Mesenchymal stem cell (in vitro differentiated cells and primary cell): ENCODE results near the gene TBCD.

ENCODE experiments used
- DNase-seq: peaks from one replicate; pipeline ENCODE4 v3.0.0-alpha.2; 2013
- H2AFZ ChIP-seq: one replicate; pipeline ENCODE4 v1.6.1; 2013; ENCODE audit warnings: low read depth, mild to moderate bottlenecking, control low read depth, inconsistent platforms, low read length, moderate library complexity
- H2AK5ac ChIP-seq: 2 replicates; pipeline ENCODE4 v1.6.1; 2013; ENCODE audit warnings: low read length, moderate library complexity, mild to moderate bottlenecking, inconsistent platforms; ENCODE audit not compliant: severe bottlenecking
- H2BK120ac ChIP-seq: one replicate; pipeline ENCODE4 v1.6.1; 2013; ENCODE audit warnings: low read depth, mild to moderate bottlenecking, inconsistent platforms, low read length, moderate library complexity
- H2BK12ac ChIP-seq, 2 experiments: one replicate each; pipeline ENCODE4 v1.6.1; 2013; ENCODE audit warnings: inconsistent platforms in 2 of 2, low read length in 2 of 2, mild to moderate bottlenecking in 2 of 2, moderate library complexity in 2 of 2, control low read depth in 1 of 2
- H2BK15ac ChIP-seq: one replicate; pipeline ENCODE4 v1.6.1; 2013; ENCODE audit warnings: mild to moderate bottlenecking, low read depth, inconsistent platforms; ENCODE audit not compliant: poor library complexity, severe bottlenecking
- H2BK5ac ChIP-seq: 2 replicates; pipeline ENCODE4 v1.6.1; 2013; ENCODE audit warnings: low read depth, mild to moderate bottlenecking, low read length, control low read depth, inconsistent platforms; ENCODE audit not compliant: poor library complexity, severe bottlenecking
- H3K14ac ChIP-seq, 2 experiments: one replicate each; pipeline ENCODE4 v1.6.1; 2013; ENCODE audit warnings: inconsistent platforms in 2 of 2, low read length in 2 of 2, control low read depth in 1 of 2, mild to moderate bottlenecking in 1 of 2, moderate library complexity in 1 of 2
- H3K18ac ChIP-seq, 2 experiments: one replicate each; pipeline ENCODE4 v1.6.1; 2013; ENCODE audit warnings: inconsistent platforms in 2 of 2, low read length in 2 of 2, control low read depth in 1 of 2, low read depth in 1 of 2, mild to moderate bottlenecking in 1 of 2
- H3K23ac ChIP-seq, 2 experiments: one replicate each; pipeline ENCODE4 v1.6.1; 2013; ENCODE audit warnings: inconsistent platforms in 2 of 2, low read length in 2 of 2, mild to moderate bottlenecking in 2 of 2, moderate library complexity in 2 of 2, control low read depth in 1 of 2
- H3K27ac ChIP-seq: 2 replicates; pipeline ENCODE4 v1.5.1; 2013; ENCODE audit warnings: mild to moderate bottlenecking, moderate library complexity, low read length, control low read depth, inconsistent platforms; ENCODE audit not compliant: poor library complexity, severe bottlenecking
- H3K27me3 ChIP-seq, 2 experiments: 2 replicates each; pipeline versions ENCODE4 v1.6.1 to v1.7.0; 2013; ENCODE audit warnings: low read length in 2 of 2, mild to moderate bottlenecking in 2 of 2, moderate library complexity in 2 of 2, control low read depth in 1 of 2, inconsistent platforms in 1 of 2; ENCODE audit not compliant: control insufficient read depth in 1 of 2, insufficient read depth in 1 of 2
- H3K36me3 ChIP-seq, 2 experiments: 2 replicates each; pipeline versions ENCODE4 v1.6.1 to v1.7.0; 2013; ENCODE audit warnings: low read length in 2 of 2, control low read depth in 1 of 2, inconsistent platforms in 1 of 2, low read depth in 1 of 2, mild to moderate bottlenecking in 1 of 2; ENCODE audit not compliant: insufficient read depth in 2 of 2, control insufficient read depth in 1 of 2
- H3K4ac ChIP-seq, 2 experiments: one replicate each; pipeline ENCODE4 v1.6.1; 2013; ENCODE audit warnings: inconsistent platforms in 2 of 2, low read length in 2 of 2, mild to moderate bottlenecking in 2 of 2, moderate library complexity in 2 of 2, control low read depth in 1 of 2, low read depth in 1 of 2
- H3K4me1 ChIP-seq: 2 replicates; pipeline ENCODE4 v1.6.1; 2013; ENCODE audit warnings: low read depth, low read length, control low read depth; ENCODE audit not compliant: control insufficient read depth, insufficient read depth
- H3K4me2 ChIP-seq: 2 replicates; pipeline ENCODE4 v1.6.1; 2013; ENCODE audit warnings: low read length, mild to moderate bottlenecking, inconsistent platforms; ENCODE audit not compliant: poor library complexity, severe bottlenecking
- H3K4me3 ChIP-seq, 2 experiments: 2 replicates each; pipeline versions ENCODE4 v1.5.1 to v1.7.0; 2013; ENCODE audit warnings: low read length in 2 of 2, mild to moderate bottlenecking in 2 of 2, control low read depth in 1 of 2, low read depth in 1 of 2; ENCODE audit not compliant: insufficient read depth in 1 of 2
- H3K79me1 ChIP-seq: replicated peaks from 2 replicates; pipeline ENCODE4 v1.6.1; 2013; ENCODE audit warnings: mild to moderate bottlenecking, control low read depth, low read length, inconsistent platforms; ENCODE audit not compliant: poor library complexity, severe bottlenecking
- H3K9ac ChIP-seq: 2 replicates; pipeline ENCODE4 v1.7.0; 2013; ENCODE audit warnings: mild to moderate bottlenecking, low read length, moderate library complexity
- H3K9me3 ChIP-seq: 2 replicates; pipeline ENCODE4 v1.7.0; 2013; ENCODE audit warnings: mild to moderate bottlenecking, low read length; ENCODE audit not compliant: control insufficient read depth
- H4K8ac ChIP-seq: one replicate; pipeline ENCODE4 v1.6.1; 2013; ENCODE audit warnings: inconsistent platforms, mild to moderate bottlenecking, low read length, moderate library complexity
- H4K91ac ChIP-seq: one replicate; pipeline ENCODE4 v1.6.1; 2013; ENCODE audit warnings: mild to moderate bottlenecking, low read length, inconsistent platforms
- WGBS: methylation state at CpG from one replicate; pipeline ENCODE4 v1.1.7; 2013; ENCODE audit warnings: mixed read lengths; 5-methylcytosine and 5-hydroxymethylcytosine counted together

The TBCD gene

DNA sequence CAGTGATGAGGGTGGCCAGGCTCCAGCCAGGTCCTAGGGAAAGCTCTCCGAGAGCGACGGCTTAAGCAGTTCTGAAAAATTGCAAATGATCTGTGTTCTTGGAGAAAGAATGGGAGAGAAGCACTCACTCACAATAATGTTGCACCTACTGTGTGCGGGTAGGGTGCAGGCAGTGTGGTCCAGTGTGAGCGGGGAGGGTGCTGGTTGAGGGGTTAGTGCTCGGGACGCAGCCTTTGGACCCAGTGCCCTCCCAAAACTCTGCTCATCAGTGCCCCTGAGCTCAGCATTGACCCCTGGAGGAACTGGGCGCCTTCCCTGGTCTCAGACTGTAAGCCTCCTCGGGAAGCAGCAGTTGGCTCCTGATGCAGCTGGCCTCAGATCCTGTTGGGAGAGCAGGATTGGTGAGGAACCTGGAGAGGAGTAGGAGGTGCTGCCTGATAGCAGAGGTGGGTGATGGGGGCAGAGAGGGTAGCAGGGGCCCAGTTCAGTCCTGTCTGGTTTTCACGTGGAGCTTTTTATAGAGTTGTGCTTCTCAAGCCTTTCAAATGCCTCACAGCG is 111.6 kb downstream of the TBCD start:
- 86% methylated on average over 11 of the region's 11 CpGs for WGBS
- Histone ChIP-seq H3K36me3 (peaks cover 0 to 8% of the 10 kb centered on the region in 2 experiments), H2AFZ (no peak overlapping the region), H3K4me3 (no peak overlapping the region), H3K9ac (no peak overlapping the region), H3K27me3 (no peaks in the 10 kb centered on the region), H3K4me2 (no peak overlapping the region), H2BK5ac (no peak overlapping the region), H2BK12ac (peak overlapping the region in 1 of 2 experiments; percentile 43), H3K27ac (no peak overlapping the region), H3K14ac (no peak overlapping the region), H3K18ac (peak overlapping the region in 1 of 2 experiments; percentile 71), H3K4ac (peak overlapping the region in 1 of 2 experiments; percentile 3), H2BK15ac (peak overlapping the region; percentile 15), H3K23ac (peak overlapping the region in 1 of 2 experiments; percentile 25), H3K79me1 (peaks cover 24% of the 10 kb centered on the region), H4K91ac (peak overlapping the region; percentile 40), H2BK120ac (no peak overlapping the region), H3K4me1 (peaks cover 74% of the 10 kb centered on the region), H3K9me3 (no peaks in the 10 kb centered on the region), H2AK5ac (peak overlapping the region; percentile 17), H4K8ac (peak overlapping the region; percentile 47)
- no peak for DNase-seq

DNA sequence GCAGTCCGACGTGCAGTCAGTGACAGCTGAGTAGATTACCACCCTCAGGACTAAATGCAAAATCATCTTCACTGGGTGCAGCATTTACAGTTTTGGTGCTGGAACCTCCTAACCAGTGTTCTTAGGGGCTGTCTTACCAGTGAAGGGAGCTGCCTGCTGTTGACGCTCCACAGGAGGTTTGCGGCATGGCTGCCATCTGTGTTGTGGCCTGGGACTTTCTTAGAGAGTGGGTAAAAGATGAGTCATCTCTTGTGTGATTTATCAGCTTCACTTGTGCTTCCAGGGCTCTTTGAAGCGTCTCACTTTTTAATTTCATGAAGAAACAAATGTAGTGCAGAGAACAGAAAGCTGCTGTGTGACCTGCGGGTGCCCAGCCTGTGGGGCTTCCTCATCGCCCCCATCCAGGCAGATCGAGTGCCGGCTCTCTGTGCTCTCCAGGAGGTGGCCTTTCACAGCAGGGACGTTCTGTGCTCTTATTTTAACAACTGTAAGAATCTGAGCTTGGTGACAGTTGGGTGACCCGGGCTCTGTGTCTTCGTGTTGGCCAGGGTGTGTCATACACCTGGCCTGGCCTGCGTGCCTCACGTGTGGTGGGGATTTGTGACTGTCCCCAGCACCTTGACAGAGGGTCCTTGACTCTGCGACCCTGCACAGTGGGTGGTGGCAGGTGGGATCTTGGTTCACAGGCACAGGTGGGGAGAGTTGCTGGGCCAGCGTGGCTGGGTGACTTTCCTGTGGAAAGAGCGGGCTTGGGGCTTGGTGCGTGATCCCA is 112.3 kb downstream of the TBCD start:
- H3K36me3 ChIP-seq, result peaks cover 0 to 5% of the 10 kb centered on the region in 2 experiments
- peak overlapping the region; percentile 57 to 90 for H3K18ac ChIP-seq
- no peak overlapping the region for H3K23ac ChIP-seq
- DNase-seq, result peak; percentile 95
- H3K4me3 ChIP-seq, result no peak overlapping the region
- H3K27ac ChIP-seq, result peak overlapping the region; percentile 38
- H2BK12ac ChIP-seq, result peak overlapping the region; percentile 55 to 91
- H3K9me3 ChIP-seq, result no peaks in the 10 kb centered on the region
- peak overlapping the region; percentile 21 for H2BK120ac ChIP-seq
- no peaks in the 10 kb centered on the region for H3K27me3 ChIP-seq
- WGBS, result 42% methylated on average over 18 of the region's 18 CpGs
- H3K9ac ChIP-seq, result no peak overlapping the region
- peak overlapping the region; percentile 26 for H2BK15ac ChIP-seq
- peak overlapping the region in 1 of 2 experiments; percentile 69 for H3K14ac ChIP-seq
- no peak overlapping the region for H2AFZ ChIP-seq
- no peak overlapping the region for H2BK5ac ChIP-seq
- H4K91ac ChIP-seq, result peak overlapping the region; percentile 70
- peak overlapping the region; percentile 88 for H4K8ac ChIP-seq
- H3K79me1 ChIP-seq, result peaks cover 25% of the 10 kb centered on the region
- no peak overlapping the region for H3K4me2 ChIP-seq
- H2AK5ac ChIP-seq, result peak overlapping the region; percentile 31
- peaks cover 70% of the 10 kb centered on the region for H3K4me1 ChIP-seq
- peak overlapping the region; percentile 28 to 41 for H3K4ac ChIP-seq

DNA sequence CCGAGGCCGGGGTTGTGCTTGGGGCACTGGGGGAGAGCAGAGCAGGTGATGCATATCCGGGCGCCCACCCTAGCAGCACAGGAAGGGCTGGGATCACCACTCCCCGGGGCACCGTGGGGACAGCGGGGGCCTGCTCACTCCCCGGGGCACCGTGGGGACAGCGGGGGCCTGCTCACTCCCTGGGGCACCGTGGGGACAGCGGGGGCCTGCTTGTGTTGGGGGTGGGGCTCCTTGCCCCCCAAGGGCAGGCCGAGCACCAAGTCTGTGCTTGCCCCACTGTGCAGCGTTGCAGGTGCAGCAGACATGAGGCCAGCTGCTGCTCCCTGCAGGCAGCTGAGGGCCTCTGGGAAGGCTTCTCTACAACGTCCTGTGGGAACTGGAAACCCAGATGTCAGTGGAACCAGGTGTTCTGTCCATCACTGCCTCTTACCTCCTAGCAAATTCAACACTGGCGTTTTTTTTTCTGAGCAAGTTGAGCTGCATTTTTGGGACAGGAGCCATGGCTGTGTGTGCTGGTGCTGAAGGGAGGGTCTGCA is 112.9 kb downstream of the TBCD start:
- 88% methylated on average over 16 of the region's 16 CpGs for WGBS
- Histone ChIP-seq H3K18ac (peak overlapping the region; percentile 57 to 90), H3K27ac (no peak overlapping the region), H2BK12ac (peak overlapping the region; percentile 45 to 55), H3K9me3 (no peaks in the 10 kb centered on the region), H3K36me3 (peaks cover 0 to 5% of the 10 kb centered on the region in 2 experiments), H3K23ac (no peak overlapping the region), H2AFZ (no peak overlapping the region), H3K79me1 (peaks cover 25% of the 10 kb centered on the region), H3K4me3 (no peak overlapping the region), H4K91ac (peak overlapping the region; percentile 70), H2BK120ac (peak overlapping the region; percentile 21), H3K27me3 (no peaks in the 10 kb centered on the region), H3K4me2 (no peak overlapping the region), H2BK15ac (peak overlapping the region; percentile 26), H3K9ac (no peak overlapping the region), H2AK5ac (no peak overlapping the region), H3K4ac (no peak overlapping the region), H4K8ac (no peak overlapping the region), H3K14ac (peak overlapping the region in 1 of 2 experiments; percentile 39), H3K4me1 (peaks cover 67% of the 10 kb centered on the region), H2BK5ac (no peak overlapping the region)
- DNase-seq, result no peak

DNA sequence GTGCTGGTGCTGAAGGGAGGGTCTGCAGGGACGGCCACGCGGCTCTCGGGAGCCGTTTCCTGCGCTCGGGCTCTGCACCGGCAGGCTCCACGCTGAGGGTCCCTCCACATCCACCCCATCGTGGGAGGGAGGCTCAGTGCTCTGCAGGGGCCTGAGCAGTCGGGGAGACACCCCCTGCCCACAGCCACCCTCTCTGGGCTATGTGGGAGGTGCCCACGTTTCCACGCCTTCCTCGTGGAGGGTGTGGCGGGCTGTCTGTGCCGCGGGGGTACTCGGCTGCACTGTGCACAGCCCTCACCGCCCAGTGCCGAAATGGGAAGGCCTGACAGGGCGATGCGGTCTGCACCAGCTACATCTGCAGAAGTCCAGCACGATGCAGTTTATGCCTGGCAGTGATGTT is 113.4 kb downstream of the TBCD start:
- Histone ChIP-seq H3K9me3 (no peaks in the 10 kb centered on the region), H3K4me2 (no peak overlapping the region), H3K4ac (no peak overlapping the region), H3K79me1 (peaks cover 28% of the 10 kb centered on the region), H3K9ac (no peak overlapping the region), H3K4me3 (no peak overlapping the region), H3K27ac (no peak overlapping the region), H3K4me1 (peaks cover 62% of the 10 kb centered on the region), H2BK12ac (peak overlapping the region; percentile 44 to 45), H2BK120ac (no peak overlapping the region), H3K18ac (no peak overlapping the region), H3K36me3 (peaks cover 3 to 9% of the 10 kb centered on the region in 2 experiments), H3K27me3 (no peaks in the 10 kb centered on the region), H2BK15ac (no peak overlapping the region), H3K14ac (peak overlapping the region in 1 of 2 experiments; percentile 22), H2AK5ac (no peak overlapping the region), H2BK5ac (no peak overlapping the region), H3K23ac (no peak overlapping the region), H4K91ac (peak overlapping the region; percentile 46), H2AFZ (no peak overlapping the region), H4K8ac (peak overlapping the region; percentile 12)
- 89% methylated on average over 23 of the region's 23 CpGs for WGBS
- no peak for DNase-seq
